ENCODE results near the gene WDFY4.

The WDFY4 gene

GRCh38 chr10:49009199-49009979 is 324.7 kb downstream of the WDFY4 start:
- no peak for DNase-seq

GRCh38 chr10:49010295-49010694 is 325.6 kb downstream of the WDFY4 start:
- DNase-seq: no peak

- DNase-seq: no peak
These were observed 326.2 kb downstream of the WDFY4 start for GRCh38 chr10:49010865-49011264.

GRCh38 chr10:49011756-49012155 is 327.1 kb downstream of the WDFY4 start:
- no peak for DNase-seq

GRCh38 chr10:49012603-49013002 is 327.9 kb downstream of the WDFY4 start:
- no peak for DNase-seq

GRCh38 chr10:49015700-49016099 is 331.0 kb downstream of the WDFY4 start:
- no peak for DNase-seq

- DNase-seq: no peak
These were observed 337.0 kb downstream of the WDFY4 start for GRCh38 chr10:49021685-49022084.

- no peak for DNase-seq
These were observed 338.4 kb downstream of the WDFY4 start for GRCh38 chr10:49023071-49023470.

GRCh38 chr10:49023752-49024151 is 339.1 kb downstream of the WDFY4 start:
- no peak for DNase-seq

- DNase-seq: no peak
These were observed 339.8 kb downstream of the WDFY4 start for GRCh38 chr10:49024484-49024883.

GRCh38 chr10:49025347-49025983 is 340.8 kb downstream of the WDFY4 start:
- no peak for DNase-seq

GRCh38 chr10:49028639-49029038 is 344.0 kb downstream of the WDFY4 start:
- no peak for DNase-seq

- no peak for DNase-seq
These were observed 345.0 kb downstream of the WDFY4 start for GRCh38 chr10:49029666-49030065.
